Activated T-cell treated with anti-CD3 and anti-CD28 coated beads, Interleukin-2, amount 50 U/mL, for 72 hours (primary cell): Measurements from ENCODE around the gene CHML. TPM values are rescaled to one million over a fixed set of nuclear protein-coding genes. Genes with fewer than 3 reads are reported as not detected.
A peak's percentile ranks its signal among the peaks of the same experiment; 100 is the strongest.
"Not testable (repeated sequence)": the region's sequence is repeated elsewhere in the genome, so short reads cannot be mapped to it uniquely, and the experiment has no call there.

ENCODE experiments used
- ATAC-seq, 2 donors: fragments of 150-1000 bp; cut with Tn5 transposase; replicated peaks in 1 of 2; 2 replicates each; pipeline ENCODE4 v1.10.0; 2021; ENCODE audit warnings: moderate library complexity in 2 of 2, mild to moderate bottlenecking in 1 of 2
- DNase-seq, 2 donors: peaks; one replicate each; pipeline ENCODE4 v3.0.0; 2021 to 2022; ENCODE audit warnings: mixed read lengths in 1 of 2
- H3K27ac Mint-ChIP-seq: one replicate; pipeline ENCODE4 v1.8.0; 2022; ENCODE audit warnings: mild to moderate bottlenecking, moderate library complexity, mixed read lengths
- H3K27me3 Mint-ChIP-seq: one replicate; pipeline ENCODE4 v1.8.0; 2022; ENCODE audit warnings: low read depth, mixed read lengths
- H3K36me3 Mint-ChIP-seq, 2 donors: one replicate each; pipeline ENCODE4 v1.8.0; 2022; ENCODE audit warnings: mixed read lengths in 2 of 2, mild to moderate bottlenecking in 1 of 2; ENCODE audit not compliant: insufficient read depth in 2 of 2
- H3K4me1 Mint-ChIP-seq: one replicate; pipeline ENCODE4 v1.8.0; 2022; ENCODE audit warnings: low read depth, mixed read lengths
- H3K4me3 Mint-ChIP-seq, 2 donors: one replicate each; pipeline ENCODE4 v1.8.0; 2022; ENCODE audit warnings: mild to moderate bottlenecking in 2 of 2, mixed read lengths in 2 of 2, moderate library complexity in 2 of 2
- H3K9me3 Mint-ChIP-seq, 2 donors: one replicate each; pipeline ENCODE4 v1.8.0; 2022; ENCODE audit warnings: mixed read lengths in 2 of 2
- total RNA-seq, 2 donors: library from RNA; stranded (reverse); gene quantifications; one replicate each; pipeline ENCODE4 v1.2.3, GENCODE V29; 2022

Gene CHML
- 10 to 100 TPM in 1 of 2 donors, 1 to 10 TPM in 1; 7.0 to 14.7 TPM for total RNA-seq

GRCh38 chr1:241640149-241640866 is at the start of gene CHML, which contains the start of gene OPN3:
Gene CHML, minus strand, starts transcription at chr1:241640369. Its CDS starts 4,603 bp downstream, at chr1:241635766.
Gene OPN3, minus strand, starts transcription at chr1:241640369. Its CDS starts 115 bp downstream, at chr1:241640254.
- no peaks in the 10 kb centered on the region for H3K27me3 Mint-ChIP-seq
- DNase-seq (peak; percentile 91 to 98), ATAC-seq (peak; percentile 98)
- H3K4me1 Mint-ChIP-seq: peaks cover 47% of the 10 kb centered on the region
- H3K9me3 Mint-ChIP-seq: peaks cover 3 to 5% of the 10 kb centered on the region in 2 donors
- peak within 1 kb of the TSS; percentile 62 for H3K27ac Mint-ChIP-seq
- peak within 1 kb of the TSS; percentile 92 to 93 for H3K4me3 Mint-ChIP-seq
- peaks cover 6 to 11% of the 10 kb centered on the region in 2 donors for H3K36me3 Mint-ChIP-seq

DNA sequence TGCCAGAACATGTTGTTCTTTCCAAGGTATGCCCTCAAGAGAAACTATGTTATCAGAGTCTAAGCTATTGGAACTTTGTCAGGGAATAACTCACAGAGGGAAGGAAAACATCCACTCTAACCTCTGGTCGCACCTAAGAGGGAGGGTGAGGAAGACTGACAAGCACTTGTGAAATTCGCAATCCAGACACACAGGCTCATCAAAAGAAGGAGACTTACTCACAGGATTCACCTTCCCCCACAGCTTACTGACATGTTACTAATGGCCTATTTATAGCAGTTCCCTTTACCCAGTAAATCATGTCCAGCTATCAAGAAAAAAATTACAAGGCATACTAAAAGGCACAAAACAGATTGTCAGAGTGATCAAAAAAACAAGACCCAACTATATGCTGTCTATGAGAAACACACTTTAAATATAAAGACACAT is 48.8 kb upstream of the CHML start:
- Mint-ChIP-seq H3K9me3 (no peaks in the 10 kb centered on the region), H3K27me3 (no peaks in the 10 kb centered on the region), H3K36me3 (no peaks in the 10 kb centered on the region), H3K27ac (no peak overlapping the region), H3K4me3 (no peak overlapping the region), H3K4me1 (no peaks in the 10 kb centered on the region)
- ATAC-seq (no peak), DNase-seq (no peak)

GRCh38 chr1:241684108-241684507 is 43.9 kb upstream of the CHML start:
- Mint-ChIP-seq H3K4me3 (no peak overlapping the region), H3K27ac (no peak overlapping the region), H3K9me3 (no peaks in the 10 kb centered on the region), H3K36me3 (no peaks in the 10 kb centered on the region), H3K4me1 (no peaks in the 10 kb centered on the region), H3K27me3 (peaks cover 12% of the 10 kb centered on the region)
- DNase-seq: no peak
- ATAC-seq: no peak

DNA sequence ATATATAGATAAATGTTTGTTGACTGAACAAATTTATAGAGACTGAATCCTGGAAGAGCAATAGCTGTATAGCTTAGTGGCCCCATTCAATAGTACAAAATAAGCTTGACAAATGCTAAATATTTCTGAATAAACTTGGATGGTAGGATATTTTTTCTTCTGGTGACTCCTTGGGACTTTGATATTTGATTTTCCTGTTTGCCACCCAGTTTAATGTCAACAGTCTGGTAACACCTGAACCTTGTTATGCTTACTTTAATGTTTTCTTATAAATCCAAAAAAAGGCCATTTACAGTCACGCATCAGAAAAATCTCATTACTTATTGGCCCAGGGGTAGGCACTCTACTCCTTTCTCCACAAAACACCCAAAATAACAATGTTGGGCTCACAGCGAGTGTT is 42.8 kb upstream of the CHML start:
- H3K4me1 Mint-ChIP-seq: peaks cover 1% of the 10 kb centered on the region
- no peaks in the 10 kb centered on the region for H3K36me3 Mint-ChIP-seq
- H3K27me3 Mint-ChIP-seq: peaks cover 12% of the 10 kb centered on the region
- no peak overlapping the region for H3K4me3 Mint-ChIP-seq
- ATAC-seq: no peak
- no peak overlapping the region for H3K27ac Mint-ChIP-seq
- no peaks in the 10 kb centered on the region for H3K9me3 Mint-ChIP-seq
- DNase-seq: no peak

- H3K4me1 Mint-ChIP-seq, H3K9me3 Mint-ChIP-seq, ATAC-seq, DNase-seq, H3K4me3 Mint-ChIP-seq, H3K27ac Mint-ChIP-seq, H3K36me3 Mint-ChIP-seq: not testable (repeated sequence)
- peaks cover 12% of the 10 kb centered on the region for H3K27me3 Mint-ChIP-seq
These were observed 41.8 kb upstream of the CHML start for GRCh38 chr1:241681861-241682448.

DNA sequence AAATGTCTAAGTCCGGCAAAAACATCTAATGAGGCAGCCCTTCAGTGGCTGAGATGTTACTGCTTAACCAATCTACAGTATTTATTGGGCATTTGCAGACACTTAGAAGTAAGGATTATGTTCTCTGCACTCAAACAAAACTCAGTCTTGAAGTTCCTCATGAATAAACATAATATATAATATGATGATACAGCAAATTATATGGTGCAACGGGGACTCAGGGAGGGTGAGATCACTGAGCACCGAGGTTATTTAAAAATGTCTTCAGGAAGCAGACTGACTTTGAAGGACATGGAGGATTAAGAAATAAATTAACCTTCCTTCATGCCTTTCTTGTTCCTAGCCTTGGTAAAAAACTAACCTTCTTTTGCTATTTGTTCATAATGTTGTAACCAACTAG is 39.8 kb upstream of the CHML start:
- H3K27me3 Mint-ChIP-seq: peaks cover 12% of the 10 kb centered on the region

DNA sequence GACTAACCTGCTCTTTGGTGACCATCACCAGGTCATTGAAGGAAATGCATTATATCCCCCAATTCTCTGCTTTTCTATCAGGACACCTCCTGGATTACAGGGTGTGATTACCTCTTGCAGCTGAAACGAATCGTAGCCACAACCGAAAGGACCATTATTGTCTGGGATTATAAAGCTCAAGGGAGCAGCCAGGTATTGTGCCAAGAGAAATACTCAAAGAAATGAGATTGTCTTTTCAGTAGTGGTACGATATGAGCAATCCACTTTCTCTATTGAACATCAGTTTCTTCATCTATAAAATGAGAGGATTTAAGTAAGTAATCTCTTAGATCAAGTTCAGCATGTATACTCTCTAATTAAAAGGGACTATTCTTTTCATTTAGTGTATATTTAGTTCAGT is 39.2 kb upstream of the CHML start:
- peaks cover 26% of the 10 kb centered on the region for H3K4me1 Mint-ChIP-seq
- H3K27me3 Mint-ChIP-seq: peaks cover 12% of the 10 kb centered on the region
- H3K27ac Mint-ChIP-seq: no peak overlapping the region
- H3K4me3 Mint-ChIP-seq: no peak overlapping the region
- H3K36me3 Mint-ChIP-seq: no peaks in the 10 kb centered on the region
- no peaks in the 10 kb centered on the region for H3K9me3 Mint-ChIP-seq
- ATAC-seq (no peak), DNase-seq (no peak)

More for the DNA sequence above, 39.8 kb upstream of the CHML start:
- Mint-ChIP-seq H3K36me3 (no peaks in the 10 kb centered on the region), H3K27ac (no peak overlapping the region), H3K4me1 (peaks cover 26% of the 10 kb centered on the region), H3K9me3 (no peaks in the 10 kb centered on the region), H3K4me3 (no peak overlapping the region)
- DNase-seq: no peak
- no peak for ATAC-seq

DNA sequence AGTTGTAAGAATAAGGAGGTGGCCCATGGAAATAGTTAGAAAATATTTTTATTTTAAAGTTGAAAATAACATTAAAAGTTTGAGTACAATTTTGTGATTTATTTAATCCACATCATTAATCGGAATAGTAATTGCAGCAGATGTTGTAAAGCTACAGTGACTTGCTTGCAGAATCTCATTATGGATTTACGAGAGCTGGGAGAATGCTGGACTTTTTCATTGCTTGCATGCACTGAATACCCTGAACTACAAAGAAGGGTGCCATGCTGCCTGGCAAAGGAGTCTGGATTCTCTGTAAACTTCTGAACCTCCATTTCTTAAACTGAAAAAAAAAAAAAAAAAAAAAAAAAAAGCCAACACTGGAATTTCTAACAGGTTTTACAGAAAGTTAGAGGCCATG is 38.4 kb upstream of the CHML start:
- no peaks in the 10 kb centered on the region for H3K36me3 Mint-ChIP-seq
- no peak for ATAC-seq
- no peak for DNase-seq
- H3K9me3 Mint-ChIP-seq: no peaks in the 10 kb centered on the region
- no peak overlapping the region for H3K27ac Mint-ChIP-seq
- H3K4me1 Mint-ChIP-seq: peaks cover 26% of the 10 kb centered on the region
- peaks cover 12% of the 10 kb centered on the region for H3K27me3 Mint-ChIP-seq
- no peak overlapping the region for H3K4me3 Mint-ChIP-seq

DNA sequence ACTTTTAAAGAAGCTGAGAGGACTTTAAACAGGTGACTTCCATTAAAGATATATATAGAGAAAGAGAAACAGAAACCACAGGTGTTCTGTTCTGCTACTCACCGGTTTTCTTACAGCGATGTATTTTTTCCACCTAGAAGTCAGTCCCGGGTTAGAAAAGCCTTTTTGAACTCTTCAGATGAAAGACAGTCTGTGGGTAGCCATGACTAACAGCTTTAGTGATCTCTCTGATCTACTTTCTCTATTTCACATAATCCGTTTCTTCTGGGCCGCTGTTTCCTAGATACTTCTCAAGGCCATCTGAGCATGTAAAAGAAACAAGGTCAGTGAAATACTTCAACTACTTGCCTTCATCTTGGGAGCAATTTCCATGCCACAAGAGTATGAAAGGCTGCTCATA is 37.0 kb upstream of the CHML start:
- peaks cover 33% of the 10 kb centered on the region for H3K4me1 Mint-ChIP-seq
- DNase-seq (peak; percentile 42 to 45), ATAC-seq (peak; percentile 99)
- peaks cover 12% of the 10 kb centered on the region for H3K27me3 Mint-ChIP-seq
- no peaks in the 10 kb centered on the region for H3K36me3 Mint-ChIP-seq
- no peaks in the 10 kb centered on the region for H3K9me3 Mint-ChIP-seq
- H3K27ac Mint-ChIP-seq: peak overlapping the region; percentile 91
- H3K4me3 Mint-ChIP-seq: peak overlapping the region; percentile 42 to 68

- Mint-ChIP-seq H3K27ac (no peak overlapping the region), H3K36me3 (no peaks in the 10 kb centered on the region), H3K9me3 (no peaks in the 10 kb centered on the region), H3K4me3 (no peak overlapping the region), H3K27me3 (peaks cover 12% of the 10 kb centered on the region), H3K4me1 (peaks cover 45% of the 10 kb centered on the region)
- DNase-seq: peak in 1 of 2 donors; percentile 2
- ATAC-seq: no peak
These were observed 35.8 kb upstream of the CHML start for GRCh38 chr1:241675983-241676382.

DNA sequence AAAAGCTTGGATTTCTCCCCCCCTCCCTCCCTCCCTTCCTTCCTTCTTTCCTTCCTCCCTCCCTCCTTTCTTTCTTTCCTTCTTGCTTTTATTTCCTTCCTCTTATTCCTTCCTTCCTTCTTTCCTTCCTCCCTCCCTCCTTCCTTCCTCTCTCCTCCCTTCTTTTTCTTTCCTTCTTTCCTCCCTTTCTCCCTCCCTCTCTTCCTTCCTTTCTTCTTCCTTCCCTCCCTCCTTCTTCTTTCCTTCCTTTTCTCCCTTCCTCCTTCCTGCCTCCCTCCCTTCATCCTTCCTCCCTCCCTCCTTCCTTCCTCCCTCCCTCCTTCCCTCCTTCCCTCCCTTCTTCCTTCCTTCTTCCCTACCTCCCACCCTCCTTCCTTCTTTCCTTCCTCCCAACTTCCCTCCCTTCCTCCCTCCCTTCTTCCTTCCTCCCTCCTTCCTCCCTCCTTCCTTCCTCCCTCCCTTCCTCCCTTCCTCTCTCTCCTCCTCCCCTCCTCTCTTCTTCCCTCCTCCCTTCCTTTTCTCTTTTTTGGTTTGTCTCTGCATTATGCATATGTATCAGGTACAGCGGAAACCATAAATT is 34.7 kb upstream of the CHML start:
- Mint-ChIP-seq H3K27me3 (peaks cover 2% of the 10 kb centered on the region), H3K4me1 (peaks cover 54% of the 10 kb centered on the region), H3K27ac (no peak overlapping the region), H3K9me3 (no peaks in the 10 kb centered on the region), H3K4me3 (no peak overlapping the region), H3K36me3 (no peaks in the 10 kb centered on the region)
- DNase-seq (no peak), ATAC-seq (no peak)

DNA sequence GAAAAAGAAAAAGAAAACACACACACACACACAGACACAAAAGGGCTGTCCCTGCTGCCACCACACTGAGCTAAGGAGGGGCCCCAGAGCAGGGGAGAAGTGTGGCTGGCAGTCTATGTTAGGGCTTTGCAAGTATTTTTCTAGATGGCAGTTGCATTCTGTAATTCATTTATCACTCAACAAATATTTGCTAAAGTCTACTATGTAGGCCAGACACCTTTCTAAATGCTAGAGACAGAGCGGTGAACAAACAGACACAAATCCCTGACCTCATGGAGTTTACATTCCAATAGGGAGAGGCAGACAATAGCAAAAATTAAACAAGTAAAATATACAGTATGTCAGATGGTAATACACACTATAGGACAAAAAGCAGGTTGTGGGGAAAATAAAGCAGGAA is 32.1 kb upstream of the CHML start:
- peaks cover 54% of the 10 kb centered on the region for H3K4me1 Mint-ChIP-seq
- H3K4me3 Mint-ChIP-seq: no peak overlapping the region
- no peak overlapping the region for H3K27ac Mint-ChIP-seq
- no peaks in the 10 kb centered on the region for H3K27me3 Mint-ChIP-seq
- no peaks in the 10 kb centered on the region for H3K36me3 Mint-ChIP-seq
- no peak for ATAC-seq
- no peak for DNase-seq
- H3K9me3 Mint-ChIP-seq: peaks cover 0 to 3% of the 10 kb centered on the region in 2 donors

DNA sequence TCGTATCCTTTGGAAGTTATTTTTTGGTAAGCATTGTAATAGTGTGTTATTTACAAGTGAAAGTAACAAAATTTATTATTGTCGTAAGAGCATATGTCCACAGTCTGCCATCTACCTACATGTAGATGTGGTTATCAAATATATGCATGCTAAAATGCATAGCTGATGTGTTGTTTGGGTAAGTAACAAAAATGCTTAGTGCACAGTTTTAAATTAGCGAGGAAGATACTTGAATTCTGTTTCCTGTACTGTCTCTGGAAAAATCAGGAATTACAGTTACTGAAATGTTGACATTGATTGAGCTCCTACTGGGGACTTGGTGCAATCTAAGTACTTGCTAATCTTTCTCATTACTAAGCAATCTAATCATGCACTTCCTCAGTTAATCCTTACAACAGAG is 26.2 kb upstream of the CHML start:
- peaks cover 31% of the 10 kb centered on the region for H3K4me1 Mint-ChIP-seq

More for the DNA sequence above, 26.2 kb upstream of the CHML start:
- Mint-ChIP-seq H3K27ac (no peak overlapping the region), H3K36me3 (no peaks in the 10 kb centered on the region), H3K9me3 (peaks cover 0 to 3% of the 10 kb centered on the region in 2 donors), H3K27me3 (no peaks in the 10 kb centered on the region), H3K4me3 (no peak overlapping the region)
- ATAC-seq: no peak
- no peak for DNase-seq
